Activated B cell treated with CpG ODN at 0.5 μM for 24 hours (primary cell): Measurements from ENCODE around the gene MCM3AP. TPM values are rescaled to one million over a fixed set of nuclear protein-coding genes. Genes with fewer than 3 reads are reported as not detected.
"Not testable (repeated sequence)": the region's sequence is repeated elsewhere in the genome, so short reads cannot be mapped to it uniquely, and the experiment has no call there.

Experiments used
- ATAC-seq: fragments of 200-7000 bp; cut with Tn5 transposase; one replicate; pipeline ENCODE4 v1.10.0; 2021; ENCODE audit warnings: low read depth, mild to moderate bottlenecking, moderate library complexity
- CTCF ChIA-PET: fragments of 350-600 bp; sonication (Branson Sonifier 250); formaldehyde crosslinking; loops from one replicate; lab custom pipeline; 2021; ENCODE audit warnings: antibody characterized with exemption; lab: Charles Lee
- POLR2A ChIA-PET: fragments of 350-600 bp; sonication (Branson Sonifier 250); formaldehyde crosslinking; loops from one replicate; lab custom pipeline; 2021; ENCODE audit warnings: antibody characterized with exemption; lab: Charles Lee
- DNase-seq: peaks from one replicate; pipeline ENCODE4 v3.0.0; 2022
- H3K27ac Mint-ChIP-seq: one replicate; pipeline ENCODE4 v1.8.0; 2020; ENCODE audit warnings: mixed read lengths
- H3K27me3 Mint-ChIP-seq: one replicate; pipeline ENCODE4 v1.8.0; 2021; ENCODE audit warnings: mixed read lengths
- H3K36me3 Mint-ChIP-seq: one replicate; pipeline ENCODE4 v1.8.0; 2021; ENCODE audit warnings: low read depth, mixed read lengths
- H3K4me1 Mint-ChIP-seq: one replicate; pipeline ENCODE4 v1.8.0; 2021; ENCODE audit warnings: mixed read lengths
- H3K4me3 Mint-ChIP-seq: one replicate; pipeline ENCODE4 v1.8.0; 2020; ENCODE audit warnings: mild to moderate bottlenecking, mixed read lengths
- H3K9me3 Mint-ChIP-seq: one replicate; pipeline ENCODE4 v1.8.0; 2020; ENCODE audit warnings: mixed read lengths
- intact Hi-C: fragments of 100-400 bp; cut with micrococcal nuclease; formaldehyde crosslinking; loops from one replicate; pipeline ENCODE4 v1.15.1; 2024
- total RNA-seq: library from RNA; stranded (reverse); gene quantifications from 2 replicates; pipeline ENCODE4 v1.2.3, GENCODE V29; 2022
- TF ChIP-seq, protein P1 (sequence below): fragments of 200-600 bp; IDR thresholded peaks from one replicate; pipeline ENCODE4 v1.8.0; 2022; ENCODE audit warnings: antibody characterized with exemption, mild to moderate bottlenecking

The MCM3AP gene
- total RNA-seq, 1 donor from 2014 or later: 147 TPM

- ChIA-PET CTCF (no interaction called here), POLR2A (no interaction called here)
- Mint-ChIP-seq H3K27ac (no peak overlapping the region), H3K27me3 (no peaks in the 10 kb centered on the region), H3K4me3 (no peak overlapping the region), H3K4me1 (no peaks in the 10 kb centered on the region), H3K9me3 (no peaks in the 10 kb centered on the region), H3K36me3 (no peaks in the 10 kb centered on the region)
- no peak for DNase-seq
- no peak for ATAC-seq
- TF ChIP-seq, protein P1, sequence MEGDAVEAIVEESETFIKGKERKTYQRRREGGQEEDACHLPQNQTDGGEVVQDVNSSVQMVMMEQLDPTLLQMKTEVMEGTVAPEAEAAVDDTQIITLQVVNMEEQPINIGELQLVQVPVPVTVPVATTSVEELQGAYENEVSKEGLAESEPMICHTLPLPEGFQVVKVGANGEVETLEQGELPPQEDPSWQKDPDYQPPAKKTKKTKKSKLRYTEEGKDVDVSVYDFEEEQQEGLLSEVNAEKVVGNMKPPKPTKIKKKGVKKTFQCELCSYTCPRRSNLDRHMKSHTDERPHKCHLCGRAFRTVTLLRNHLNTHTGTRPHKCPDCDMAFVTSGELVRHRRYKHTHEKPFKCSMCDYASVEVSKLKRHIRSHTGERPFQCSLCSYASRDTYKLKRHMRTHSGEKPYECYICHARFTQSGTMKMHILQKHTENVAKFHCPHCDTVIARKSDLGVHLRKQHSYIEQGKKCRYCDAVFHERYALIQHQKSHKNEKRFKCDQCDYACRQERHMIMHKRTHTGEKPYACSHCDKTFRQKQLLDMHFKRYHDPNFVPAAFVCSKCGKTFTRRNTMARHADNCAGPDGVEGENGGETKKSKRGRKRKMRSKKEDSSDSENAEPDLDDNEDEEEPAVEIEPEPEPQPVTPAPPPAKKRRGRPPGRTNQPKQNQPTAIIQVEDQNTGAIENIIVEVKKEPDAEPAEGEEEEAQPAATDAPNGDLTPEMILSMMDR: no peak
- intact Hi-C loops: no loop called here
Observed at GRCh38 chr21:46311568-46311967, 26.2 kb upstream of the MCM3AP start.

GRCh38 chr21:46310260-46310659, 24.8 kb upstream of the MCM3AP start:
- DNase-seq, H3K9me3 Mint-ChIP-seq, H3K27ac Mint-ChIP-seq, intact Hi-C loops, H3K4me3 Mint-ChIP-seq, ATAC-seq, CTCF ChIA-PET, H3K4me1 Mint-ChIP-seq, H3K27me3 Mint-ChIP-seq, H3K36me3 Mint-ChIP-seq, POLR2A ChIA-PET: not testable (repeated sequence)

GRCh38 chr21:46308431-46308830, 23.0 kb upstream of the MCM3AP start:
- ATAC-seq (no peak), DNase-seq (no peak)
- TF ChIP-seq, protein P1: no peak
- H3K27me3 Mint-ChIP-seq: no peaks in the 10 kb centered on the region
- peaks cover 6% of the 10 kb centered on the region for H3K36me3 Mint-ChIP-seq
- CTCF ChIA-PET: no interaction called here
- H3K4me1 Mint-ChIP-seq: no peaks in the 10 kb centered on the region
- POLR2A ChIA-PET: no interaction called here
- intact Hi-C loops: no loop called here
- H3K4me3 Mint-ChIP-seq: no peak overlapping the region
- no peak overlapping the region for H3K27ac Mint-ChIP-seq
- no peaks in the 10 kb centered on the region for H3K9me3 Mint-ChIP-seq

GRCh38 chr21:46307625-46308024, 22.2 kb upstream of the MCM3AP start:
- Mint-ChIP-seq H3K4me1 (no peaks in the 10 kb centered on the region), H3K27ac (no peak overlapping the region), H3K9me3 (no peaks in the 10 kb centered on the region), H3K36me3 (peaks cover 6% of the 10 kb centered on the region), H3K27me3 (no peaks in the 10 kb centered on the region), H3K4me3 (no peak overlapping the region)
- ChIA-PET POLR2A (no interaction called here), CTCF (no interaction called here)
- TF ChIP-seq, protein P1: no peak
- ATAC-seq (peak; percentile 10), DNase-seq (no peak)
- intact Hi-C loops: no loop called here

DNA sequence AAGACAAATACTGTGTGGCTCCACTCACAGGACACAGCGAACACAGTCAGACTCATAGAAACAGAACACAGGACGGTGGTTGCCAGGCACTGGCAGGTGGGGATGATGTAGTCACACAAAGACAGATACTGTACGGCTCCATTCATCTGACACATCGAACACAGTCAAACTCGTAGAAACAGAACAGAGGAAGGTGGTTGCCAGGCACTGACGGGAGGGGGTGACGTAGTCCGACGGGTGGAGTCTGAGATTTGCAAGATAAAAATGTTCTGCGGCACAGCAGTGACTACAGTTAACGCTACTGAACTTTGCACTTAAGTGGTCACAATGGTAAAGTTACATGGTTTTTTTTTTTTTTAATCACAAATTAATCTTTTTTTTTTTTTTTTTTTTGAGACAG, 19.5 kb upstream of the MCM3AP start:
- no peak overlapping the region for H3K27ac Mint-ChIP-seq

GRCh38 chr21:46304437-46304836, 19.0 kb upstream of the MCM3AP start:
- no peak overlapping the region for H3K4me3 Mint-ChIP-seq
- no peaks in the 10 kb centered on the region for H3K27me3 Mint-ChIP-seq
- ChIA-PET CTCF (no interaction called here), POLR2A (no interaction called here)
- TF ChIP-seq, protein P1: no peak
- DNase-seq (no peak), ATAC-seq (no peak)
- H3K4me1 Mint-ChIP-seq: no peaks in the 10 kb centered on the region
- H3K27ac Mint-ChIP-seq: no peak overlapping the region
- H3K9me3 Mint-ChIP-seq: no peaks in the 10 kb centered on the region
- intact Hi-C loops: no loop called here
- peaks cover 6% of the 10 kb centered on the region for H3K36me3 Mint-ChIP-seq

More for the DNA sequence above, 19.5 kb upstream of the MCM3AP start:
- Mint-ChIP-seq H3K27me3 (no peaks in the 10 kb centered on the region), H3K9me3 (no peaks in the 10 kb centered on the region), H3K4me1 (no peaks in the 10 kb centered on the region), H3K4me3 (no peak overlapping the region), H3K36me3 (peaks cover 6% of the 10 kb centered on the region)
- POLR2A ChIA-PET: no interaction called here
- DNase-seq (no peak), ATAC-seq (no peak)
- TF ChIP-seq, protein P1: no peak
- CTCF ChIA-PET: no interaction called here
- intact Hi-C loops: no loop called here
